A549 (cell line): ENCODE measurements around the gene TENM3. TPM values are rescaled to one million over a fixed set of nuclear protein-coding genes. Genes with fewer than 3 reads are reported as not detected.

Experiments used
- ATAC-seq, 2 experiments: fragments of 200-7000 bp in 1 of 2; fragments of >200 bp in 1 of 2; cut with Nextera tagmentation in 1 of 2; cut with Tn5 transposase in 1 of 2; 3 replicates each; pipeline versions ENCODE4 v1.8.0 to v1.9.1; 2018 to 2020; ENCODE audit warnings: mild to moderate bottlenecking in 1 of 2, moderate library complexity in 1 of 2
- CTCF ChIA-PET: fragments of 300-600 bp; sonication (Branson Sonifier 250); formaldehyde crosslinking; extraction: SDS; loops from one replicate; lab custom pipeline; 2021; ENCODE audit warnings: antibody characterized with exemption, inconsistent platforms; lab: Yijun Ruan, JAX
- POLR2A ChIA-PET: fragments of 350-600 bp; formaldehyde crosslinking; extraction: SDS; loops from one replicate; lab custom pipeline; 2021; ENCODE audit warnings: antibody characterized with exemption, inconsistent platforms; lab: Yijun Ruan, JAX
- DNase-seq, 2 experiments: peaks; one replicate each; pipeline versions ENCODE4 v3.0.0 to v3.0.0-alpha.2; 2011 to 2016; ENCODE audit warnings: low read depth in 1 of 2, low spot score in 1 of 2
- FAIRE-seq: peaks from 2 replicates; lab custom pipeline; 2011; peaks lifted over from hg19 to GRCh38; lab: Jason Lieb, UNC
- H3K27ac ChIP-seq, 2 experiments: fragments of >200 bp; sonication (Bioruptor Twin); formaldehyde crosslinking; 3 replicates each; pipeline ENCODE4 v1.5.1; 2016 to 2017
- H3K4me1 ChIP-seq: fragments of >200 bp; sonication (Bioruptor Twin); formaldehyde crosslinking; 3 replicates; pipeline ENCODE4 v1.6.1; 2016
- H3K4me2 ChIP-seq: fragments of >200 bp; sonication (Bioruptor Twin); formaldehyde crosslinking; 3 replicates; pipeline ENCODE4 v1.6.1; 2016
- H3K4me3 ChIP-seq: fragments of >200 bp; sonication (Bioruptor Twin); formaldehyde crosslinking; 3 replicates; pipeline ENCODE4 v1.5.1; 2016
- H3K9me3 ChIP-seq: fragments of >200 bp; sonication (Bioruptor Twin); formaldehyde crosslinking; 3 replicates; pipeline ENCODE4 v1.6.1; 2016
- BHLHE40 ChIP-seq: IDR thresholded peaks from 2 replicates; pipeline ENCODE4 v1.6.1; 2012; ENCODE audit warnings: low read depth, low read length, inconsistent platforms
- CBX8 ChIP-seq: fragments of 200-600 bp; sonication (generic); IDR thresholded peaks from 2 replicates; pipeline ENCODE4 v1.6.1; 2016
- CEBPB ChIP-seq, 2 experiments: fragments of >200 bp in 1 of 2; sonication (Bioruptor Twin) in 1 of 2; formaldehyde crosslinking in 1 of 2; IDR thresholded peaks; 2 replicates each; pipeline ENCODE4 v1.6.1; 2012 to 2016
- CHD2 ChIP-seq: fragments of 150-350 bp; IDR thresholded peaks from 2 replicates; pipeline ENCODE4 v1.6.1; 2014; ENCODE audit warnings: low read length; ENCODE audit not compliant: partially characterized antibody
- CHD4 ChIP-seq: fragments of 200-600 bp; sonication (generic); IDR thresholded peaks from 2 replicates; pipeline ENCODE4 v1.6.1; 2016; ENCODE audit warnings: antibody characterized with exemption, mild to moderate bottlenecking, borderline replicate concordance
- ELK1 ChIP-seq: fragments of 150-350 bp; IDR thresholded peaks from 2 replicates; pipeline ENCODE4 v1.6.1; 2014; ENCODE audit warnings: low read depth, mild to moderate bottlenecking, low read length
- EP300 ChIP-seq, 2 experiments: fragments of >200 bp; sonication (Bioruptor Twin); formaldehyde crosslinking; IDR thresholded peaks; 2 replicates in 1 of 2; 3 replicates in 1 of 2; pipeline ENCODE4 v1.6.1; 2016 to 2017
- HES2 ChIP-seq: fragments of >200 bp; sonication (Bioruptor Twin); formaldehyde crosslinking; IDR thresholded peaks from 2 replicates; pipeline ENCODE4 v1.6.1; 2016
- HOXA7 ChIP-seq: fragments of 250-450 bp; sonication (Bioruptor Pico); IDR thresholded peaks from 2 replicates; pipeline ENCODE4 v1.5.0; 2020; ENCODE audit warnings: mild to moderate bottlenecking, moderate library complexity
- JUN ChIP-seq, 2 experiments: fragments of >200 bp; sonication (Bioruptor Twin); formaldehyde crosslinking; IDR thresholded peaks; 2 replicates in 1 of 2; 3 replicates in 1 of 2; pipeline ENCODE4 v1.6.1; 2016 to 2017
- KDM1A ChIP-seq: fragments of 200-600 bp; sonication (generic); IDR thresholded peaks from 2 replicates; pipeline ENCODE4 v1.6.1; 2016; ENCODE audit warnings: low read depth, mild to moderate bottlenecking
- KDM5A ChIP-seq: fragments of 200-600 bp; sonication (generic); IDR thresholded peaks from 2 replicates; pipeline ENCODE4 v1.6.1; 2016; ENCODE audit warnings: antibody characterized with exemption, mild to moderate bottlenecking
- MYC ChIP-seq: IDR thresholded peaks from 2 replicates; pipeline ENCODE4 v1.6.1; 2012; ENCODE audit warnings: mild to moderate bottlenecking, inconsistent platforms, low read length, improper control_type of control experiment, borderline replicate concordance
- PBX3 ChIP-seq: IDR thresholded peaks from 2 replicates; pipeline ENCODE4 v1.6.1; 2012
- PHF8 ChIP-seq: fragments of 200-600 bp; sonication (generic); IDR thresholded peaks from 2 replicates; pipeline ENCODE4 v1.6.1; 2016; ENCODE audit warnings: low read depth, mild to moderate bottlenecking, antibody characterized with exemption, moderate library complexity, borderline replicate concordance
- POLR2A ChIP-seq: IDR thresholded peaks from 2 replicates; pipeline ENCODE4 v1.6.1; 2012; ENCODE audit warnings: mild to moderate bottlenecking, low read length
- POLR2AphosphoS2 ChIP-seq: conservative IDR thresholded peaks from 2 replicates; pipeline ENCODE4 v1.6.1; 2012; ENCODE audit warnings: low read length, improper control_type of control experiment, inconsistent platforms
- RARB ChIP-seq: fragments of 250-450 bp; sonication (Bioruptor Pico); IDR thresholded peaks from 2 replicates; pipeline ENCODE4 v1.8.0; 2021; ENCODE audit warnings: mild to moderate bottlenecking, moderate library complexity
- REST ChIP-seq: fragments of 200-600 bp; sonication (generic); IDR thresholded peaks from 2 replicates; pipeline ENCODE4 v1.6.1; 2016; ENCODE audit warnings: antibody characterized with exemption, mild to moderate bottlenecking, moderate library complexity
- TFCP2L1 ChIP-seq: fragments of 250-450 bp; sonication (Bioruptor Pico); IDR thresholded peaks from 2 replicates; pipeline ENCODE4 v1.5.0; 2021; ENCODE audit warnings: mild to moderate bottlenecking
- ZFP36 ChIP-seq: fragments of 450-650 bp; IDR thresholded peaks from 2 replicates; pipeline ENCODE4 v1.6.1; 2014; ENCODE audit warnings: borderline replicate concordance; ENCODE audit not compliant: partially characterized antibody
- WGBS: methylation state at CpG from one replicate; pipeline ENCODE4 v1.1.6; 2017; ENCODE audit errors: missing lambda C conversion rate; 5-methylcytosine and 5-hydroxymethylcytosine counted together
- polyA plus RNA-seq, 4 experiments: library from polyadenylated mRNA; depleted of rRNA in 3 of 4; stranded (reverse); fragments of >200 nt; fragmentation: RNase III in 1 of 4; extraction: RNeasy Plus Mini Kit Qiagen cat#74134 plus additional on column Dnase treatment in 1 of 4; gene quantifications; 2 replicates in 3 of 4; 3 replicates in 1 of 4; pipeline ENCODE4 v1.2.3, GENCODE V29; 2011 to 2017

TENM3 gene
- polyA plus RNA-seq, 2 of the 4 experiments (the other 2 are of a cell fraction): 2.4 to 7.3 TPM

GRCh38 chr4:182600856-182601255, 357.7 kb downstream of the TENM3 start (continued):
- TF ChIP-seq RARB (CRISPR knock-in tag) (no peak), EP300 (IDR thresholded peaks at IDR 0.05) (no peak)
- TF ChIP-seq, all 56 proteins: peak for 0

- Histone ChIP-seq H3K9me3 (no peaks in the 10 kb centered on the region), H3K4me3 (no peak overlapping the region), H3K27ac (no peak overlapping the region), H3K4me1 (no peaks in the 10 kb centered on the region), H3K4me2 (no peak overlapping the region)
- 0% methylated on average over 2 of the region's 2 CpGs for WGBS
- DNase-seq (no peak), FAIRE-seq (no peak), ATAC-seq (no peak)
- TF ChIP-seq ELK1: no peak
- CTCF ChIA-PET: interaction anchor here (0.9 to 1.0 kb wide), 3 partner anchors 10 to 120 kb away, joined by 3 to 4 read pairs (median 3); no protein-coding TSS in a partner anchor
- POLR2A ChIA-PET: no interaction called here
These were observed 361.0 kb downstream of the TENM3 start for GRCh38 chr4:182604161-182604622.

- 45% methylated on average over 4 of the region's 4 CpGs for whole genome bisulfite sequencing
- TF ChIP-seq KDM1A (no peak), CHD2 (no peak), POLR2AphosphoS2 (no peak), HES2 (no peak), MYC (no peak), RARB (CRISPR knock-in tag) (no peak), PHF8 (no peak), TFCP2L1 (CRISPR knock-in tag) (no peak), KDM5A (no peak), BHLHE40 (no peak), ZFP36 (no peak), PBX3 (no peak), CBX8 (no peak), EP300 (IDR thresholded peaks at IDR 0.05) (no peak), POLR2A (no peak), CEBPB (IDR thresholded peaks at IDR 0.05) (no peak), CHD4 (no peak), REST (no peak), HOXA7 (CRISPR knock-in tag) (no peak), JUN (IDR thresholded peaks at IDR 0.05) (no peak)
- ATAC-seq (no peak), FAIRE-seq (no peak), DNase-seq (no peak)
- POLR2A ChIA-PET: no interaction called here
- Histone ChIP-seq H3K4me1 (no peaks in the 10 kb centered on the region), H3K4me2 (no peak overlapping the region), H3K27ac (no peak overlapping the region), H3K4me3 (no peak overlapping the region), H3K9me3 (no peaks in the 10 kb centered on the region)
- CTCF ChIA-PET: interaction anchor here (0.9 kb wide), 1 partner anchor 119 kb away, joined by 3 read pairs; no protein-coding TSS in a partner anchor
These were observed 361.8 kb downstream of the TENM3 start for GRCh38 chr4:182604953-182605352.
